Measurements from ENCODE around the gene BICDL2.
"Not testable (repeated sequence)": the region's sequence is repeated elsewhere in the genome, so short reads cannot be mapped to it uniquely, and the experiment has no call there.

Gene BICDL2

GRCh38 chr16:3054965-3055733, 18.4 kb upstream of the BICDL2 start:
- Mint-ChIP-seq H3K27me3 (ENCODE audit: low read depth) (peaks cover 35% of the 10 kb centered on the region), H3K9me3 (no peaks in the 10 kb centered on the region), H3K36me3 (ENCODE audit: low read depth) (peaks cover 4% of the 10 kb centered on the region), H3K4me3 (peak overlapping the region in 1 of 3 experiments; percentile 37), H3K4me1 (peaks cover 7% of the 10 kb centered on the region), H3K27ac (no peak overlapping the region)
- TF ChIP-seq, protein P1, sequence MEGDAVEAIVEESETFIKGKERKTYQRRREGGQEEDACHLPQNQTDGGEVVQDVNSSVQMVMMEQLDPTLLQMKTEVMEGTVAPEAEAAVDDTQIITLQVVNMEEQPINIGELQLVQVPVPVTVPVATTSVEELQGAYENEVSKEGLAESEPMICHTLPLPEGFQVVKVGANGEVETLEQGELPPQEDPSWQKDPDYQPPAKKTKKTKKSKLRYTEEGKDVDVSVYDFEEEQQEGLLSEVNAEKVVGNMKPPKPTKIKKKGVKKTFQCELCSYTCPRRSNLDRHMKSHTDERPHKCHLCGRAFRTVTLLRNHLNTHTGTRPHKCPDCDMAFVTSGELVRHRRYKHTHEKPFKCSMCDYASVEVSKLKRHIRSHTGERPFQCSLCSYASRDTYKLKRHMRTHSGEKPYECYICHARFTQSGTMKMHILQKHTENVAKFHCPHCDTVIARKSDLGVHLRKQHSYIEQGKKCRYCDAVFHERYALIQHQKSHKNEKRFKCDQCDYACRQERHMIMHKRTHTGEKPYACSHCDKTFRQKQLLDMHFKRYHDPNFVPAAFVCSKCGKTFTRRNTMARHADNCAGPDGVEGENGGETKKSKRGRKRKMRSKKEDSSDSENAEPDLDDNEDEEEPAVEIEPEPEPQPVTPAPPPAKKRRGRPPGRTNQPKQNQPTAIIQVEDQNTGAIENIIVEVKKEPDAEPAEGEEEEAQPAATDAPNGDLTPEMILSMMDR (IDR thresholded peaks at IDR 0.05; ENCODE audit: unreplicated experiment in 3 of 3): no peak

DNA sequence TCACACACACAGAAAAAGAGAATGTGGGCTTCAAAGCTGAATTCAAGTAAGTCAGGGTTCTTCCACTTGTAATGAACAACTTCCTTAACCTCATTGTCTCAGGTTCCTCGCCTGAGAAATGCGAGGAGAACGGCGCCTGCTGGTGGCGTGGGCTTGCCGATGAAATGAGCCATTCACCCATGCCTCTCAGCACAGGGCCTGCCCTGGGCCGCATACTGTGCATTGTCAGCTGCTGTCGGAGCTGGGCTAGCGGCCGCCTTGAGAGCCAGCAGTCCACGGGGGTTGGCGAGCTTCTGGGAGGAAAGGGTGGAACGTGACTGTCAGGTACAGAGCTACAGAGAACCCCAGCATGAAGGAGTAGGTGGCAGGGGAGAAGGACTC, 16.6 kb upstream of the BICDL2 start:
- not testable (repeated sequence) for H3K4me3 Mint-ChIP-seq; H3K36me3 Mint-ChIP-seq (ENCODE audit: low read depth); H3K27ac Mint-ChIP-seq; H3K9me3 Mint-ChIP-seq; H3K4me1 Mint-ChIP-seq
- peaks cover 46% of the 10 kb centered on the region for H3K27me3 Mint-ChIP-seq (ENCODE audit: low read depth)

GRCh38 chr16:3052571-3053329, 16.0 kb upstream of the BICDL2 start:
- peaks cover 52% of the 10 kb centered on the region for H3K27me3 Mint-ChIP-seq (ENCODE audit: low read depth)
- not testable (repeated sequence) for H3K9me3 Mint-ChIP-seq; H3K4me1 Mint-ChIP-seq; H3K4me3 Mint-ChIP-seq; H3K27ac Mint-ChIP-seq; H3K36me3 Mint-ChIP-seq (ENCODE audit: low read depth)

DNA sequence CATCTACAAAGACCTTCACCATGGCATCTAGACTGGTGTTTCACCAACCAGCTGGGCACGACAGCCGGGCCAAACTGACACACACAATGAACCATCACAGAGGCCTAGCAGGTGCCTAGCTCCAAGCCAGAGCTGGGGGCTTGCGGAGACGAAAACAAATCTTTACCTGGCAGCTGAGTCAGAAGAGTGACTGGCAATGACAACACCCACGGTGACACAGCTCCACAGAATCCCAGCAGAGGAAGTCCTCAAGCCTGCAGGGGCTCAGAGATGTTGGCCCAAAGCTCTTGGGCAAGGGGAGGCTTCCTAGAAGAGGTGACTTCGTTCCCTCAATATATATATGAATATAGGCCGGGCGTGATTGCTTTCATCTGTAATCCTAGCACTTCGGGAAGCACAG, 14.8 kb upstream of the BICDL2 start:
- H3K4me3 Mint-ChIP-seq: no peak overlapping the region
- peaks cover 62% of the 10 kb centered on the region for H3K27me3 Mint-ChIP-seq (ENCODE audit: low read depth)

GRCh38 chr16:3051009-3051408, 14.3 kb upstream of the BICDL2 start:
- H3K4me3 Mint-ChIP-seq: peak overlapping the region in 1 of 3 experiments; percentile 25
- TF ChIP-seq, protein P1 (IDR thresholded peaks at IDR 0.05; ENCODE audit: unreplicated experiment in 3 of 3): no peak
- H3K27ac Mint-ChIP-seq: no peak overlapping the region
- peaks cover 62% of the 10 kb centered on the region for H3K27me3 Mint-ChIP-seq (ENCODE audit: low read depth)
- H3K36me3 Mint-ChIP-seq (ENCODE audit: low read depth): no peaks in the 10 kb centered on the region
- H3K4me1 Mint-ChIP-seq: no peaks in the 10 kb centered on the region
- H3K9me3 Mint-ChIP-seq: no peaks in the 10 kb centered on the region

More for the DNA sequence above, 14.8 kb upstream of the BICDL2 start:
- Mint-ChIP-seq H3K9me3 (no peaks in the 10 kb centered on the region), H3K4me1 (no peaks in the 10 kb centered on the region), H3K27ac (no peak overlapping the region), H3K36me3 (ENCODE audit: low read depth) (no peaks in the 10 kb centered on the region)
- TF ChIP-seq, protein P1 (IDR thresholded peaks at IDR 0.05; ENCODE audit: unreplicated experiment in 3 of 3): no peak

DNA sequence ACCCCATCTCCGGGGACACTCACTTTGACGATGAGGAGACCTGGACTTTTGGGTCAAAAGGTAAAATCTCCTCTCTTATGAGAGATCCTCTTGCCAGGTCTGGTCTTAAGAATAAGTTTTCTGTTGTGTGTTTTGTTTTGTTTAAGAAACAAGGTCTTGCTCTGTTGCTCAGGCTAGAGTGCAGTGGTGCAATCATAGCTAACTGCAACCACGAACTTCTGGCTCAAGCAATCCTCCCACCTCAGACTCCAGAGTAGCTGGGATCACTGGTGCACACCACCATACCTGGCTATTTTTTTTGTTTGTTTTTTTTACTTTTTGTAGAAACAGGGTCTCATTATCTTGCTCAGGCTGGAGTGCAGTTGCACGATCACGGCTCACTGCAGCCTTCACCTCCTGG, 13.7 kb upstream of the BICDL2 start:
- TF ChIP-seq, protein P1 (IDR thresholded peaks at IDR 0.05; ENCODE audit: unreplicated experiment in 3 of 3): no peak
- H3K4me1 Mint-ChIP-seq: no peaks in the 10 kb centered on the region
- H3K9me3 Mint-ChIP-seq: no peaks in the 10 kb centered on the region
- no peaks in the 10 kb centered on the region for H3K36me3 Mint-ChIP-seq (ENCODE audit: low read depth)
- no peak overlapping the region for H3K27ac Mint-ChIP-seq
- peaks cover 63% of the 10 kb centered on the region for H3K27me3 Mint-ChIP-seq (ENCODE audit: low read depth)
- no peak overlapping the region for H3K4me3 Mint-ChIP-seq
